Muscle layer of colon (tissue), 2 donors: Measurements from ENCODE around the gene KIAA0825.

Experiments
- H3K27ac ChIP-seq: one replicate; pipeline ENCODE4 v1.7.0; 2013; ENCODE audit warnings: low read depth, mild to moderate bottlenecking, low read length, moderate library complexity
- H3K27me3 ChIP-seq, 2 donors: one replicate each; pipeline ENCODE4 v1.7.0; 2013; ENCODE audit warnings: low read length in 2 of 2, mild to moderate bottlenecking in 2 of 2; ENCODE audit not compliant: insufficient read depth in 2 of 2, control insufficient read depth in 1 of 2
- H3K36me3 ChIP-seq: one replicate; pipeline ENCODE4 v1.7.0; 2013; ENCODE audit warnings: mild to moderate bottlenecking, low read length; ENCODE audit not compliant: insufficient read depth
- H3K4me1 ChIP-seq: one replicate; pipeline ENCODE4 v1.7.0; 2013; ENCODE audit warnings: mild to moderate bottlenecking, low read length; ENCODE audit not compliant: insufficient read depth
- H3K4me3 ChIP-seq, 2 donors: one replicate each; pipeline ENCODE4 v1.7.0; 2013; ENCODE audit warnings: low read length in 2 of 2, low read depth in 1 of 2, mild to moderate bottlenecking in 1 of 2, moderate library complexity in 1 of 2
- H3K9ac ChIP-seq: one replicate; pipeline ENCODE4 v1.7.0; 2013; ENCODE audit warnings: low read length
- H3K9me3 ChIP-seq: one replicate; pipeline ENCODE4 v1.7.0; 2013; ENCODE audit warnings: mild to moderate bottlenecking, low read length
- donor health status: abdominal sarcoma.
- donor health status: Adenocarcinoma of cecum.

KIAA0825 gene

DNA sequence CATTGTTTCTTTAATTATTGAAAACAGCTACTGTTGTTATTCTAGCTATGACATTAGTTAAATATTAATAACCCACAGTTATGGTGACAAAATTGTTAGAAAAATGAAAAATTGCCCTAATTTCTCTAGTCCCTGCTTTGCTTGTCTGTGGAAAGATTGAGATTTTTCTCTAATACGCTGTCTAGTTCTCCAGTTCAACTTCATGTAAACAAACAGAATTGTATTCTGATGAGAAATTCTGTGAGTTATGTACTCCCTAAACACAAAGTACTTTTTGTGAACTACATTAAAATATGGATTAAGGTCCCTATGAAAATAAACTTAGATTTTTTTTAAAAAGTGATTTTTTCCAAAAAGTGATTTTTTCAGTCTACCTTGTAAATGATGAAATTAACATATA, 8.8 kb upstream of the KIAA0825 start:
- Histone ChIP-seq H3K27ac (no peak overlapping the region), H3K27me3 (no peaks in the 10 kb centered on the region), H3K9me3 (no peaks in the 10 kb centered on the region), H3K4me3 (no peak overlapping the region), H3K9ac (no peak overlapping the region), H3K4me1 (no peaks in the 10 kb centered on the region), H3K36me3 (no peaks in the 10 kb centered on the region)

GRCh38 chr5:94623877-94624276, 5.5 kb upstream of the KIAA0825 start:
- H3K36me3 ChIP-seq, result no peaks in the 10 kb centered on the region
- H3K4me3 ChIP-seq, result no peak overlapping the region
- no peaks in the 10 kb centered on the region for H3K27me3 ChIP-seq
- no peaks in the 10 kb centered on the region for H3K9me3 ChIP-seq
- no peak overlapping the region for H3K9ac ChIP-seq
- H3K27ac ChIP-seq, result no peak overlapping the region
- H3K4me1 ChIP-seq, result peaks cover 9% of the 10 kb centered on the region

GRCh38 chr5:94623011-94623410, 4.6 kb upstream of the KIAA0825 start:
- Histone ChIP-seq H3K36me3 (no peaks in the 10 kb centered on the region), H3K4me1 (peaks cover 9% of the 10 kb centered on the region), H3K9me3 (no peaks in the 10 kb centered on the region), H3K9ac (no peak overlapping the region), H3K27me3 (no peaks in the 10 kb centered on the region), H3K4me3 (no peak overlapping the region), H3K27ac (no peak overlapping the region)

DNA sequence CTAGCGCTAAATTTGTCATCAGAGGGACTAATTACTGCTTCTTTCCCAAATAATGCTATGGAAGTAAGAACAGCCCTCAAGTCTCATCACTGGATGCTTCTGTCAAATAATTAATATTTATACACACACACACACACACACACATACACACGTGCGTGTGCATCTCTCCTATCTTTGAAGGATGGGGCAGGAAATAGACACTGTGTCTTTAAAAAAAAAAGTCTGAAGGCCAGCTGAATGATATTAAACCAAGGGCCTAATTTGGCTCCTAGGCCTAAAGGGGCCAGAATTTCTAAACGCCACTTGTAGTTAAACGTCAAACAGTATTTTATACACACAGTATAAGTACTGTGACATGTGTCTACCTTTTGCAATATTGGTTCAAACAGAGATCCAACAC, 3.4 kb upstream of the KIAA0825 start:
- peaks cover 16% of the 10 kb centered on the region for H3K4me1 ChIP-seq
- H3K9ac ChIP-seq, result no peak overlapping the region

DNA sequence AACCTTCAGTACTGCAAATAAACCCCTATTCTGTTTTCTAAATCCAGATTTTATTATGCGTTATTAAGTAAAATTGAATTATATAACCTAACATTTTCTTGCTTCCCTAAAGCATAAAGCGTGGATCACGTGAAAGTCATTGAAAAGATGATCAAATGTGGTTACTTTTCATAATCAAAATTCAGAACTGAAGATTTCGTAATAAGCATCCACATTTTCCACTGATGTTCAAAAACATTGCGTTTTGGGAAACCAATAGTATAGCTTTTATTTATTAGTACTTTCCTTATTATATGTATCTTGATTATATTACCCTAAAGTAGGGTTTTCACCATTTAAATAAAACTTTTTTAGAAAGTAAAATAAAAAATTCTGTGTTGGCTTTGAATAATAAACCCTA, 1.9 kb upstream of the KIAA0825 start:
- Histone ChIP-seq H3K27me3 (no peaks in the 10 kb centered on the region), H3K9me3 (no peaks in the 10 kb centered on the region), H3K9ac (no peak overlapping the region), H3K27ac (no peak overlapping the region), H3K4me3 (no peak overlapping the region), H3K4me1 (peaks cover 16% of the 10 kb centered on the region), H3K36me3 (no peaks in the 10 kb centered on the region)

More for the DNA sequence above, 3.4 kb upstream of the KIAA0825 start:
- Histone ChIP-seq H3K27me3 (no peaks in the 10 kb centered on the region), H3K9me3 (no peaks in the 10 kb centered on the region), H3K4me3 (no peak overlapping the region), H3K36me3 (no peaks in the 10 kb centered on the region), H3K27ac (no peak overlapping the region)

GRCh38 chr5:94618029-94618492, 343 bp downstream of the KIAA0825 start:
- Histone ChIP-seq H3K9ac (peak overlapping the region; percentile 47), H3K9me3 (no peaks in the 10 kb centered on the region), H3K4me1 (peaks cover 16% of the 10 kb centered on the region), H3K4me3 (peak overlapping the region; percentile 38 to 93), H3K27ac (peak overlapping the region; percentile 50), H3K27me3 (no peaks in the 10 kb centered on the region), H3K36me3 (no peaks in the 10 kb centered on the region)

GRCh38 chr5:94615862-94616261, 2.5 kb downstream of the KIAA0825 start:
- no peak overlapping the region for H3K27ac ChIP-seq
- no peak overlapping the region for H3K9ac ChIP-seq
- no peaks in the 10 kb centered on the region for H3K9me3 ChIP-seq
- peaks cover 16% of the 10 kb centered on the region for H3K4me1 ChIP-seq
- H3K27me3 ChIP-seq, result no peaks in the 10 kb centered on the region
- H3K4me3 ChIP-seq, result no peak overlapping the region
- no peaks in the 10 kb centered on the region for H3K36me3 ChIP-seq

GRCh38 chr5:94614156-94614805, 4.1 kb downstream of the KIAA0825 start:
- H3K4me1 ChIP-seq, result peaks cover 10% of the 10 kb centered on the region
- H3K27me3 ChIP-seq, result no peaks in the 10 kb centered on the region
- no peaks in the 10 kb centered on the region for H3K36me3 ChIP-seq
- H3K9me3 ChIP-seq, result no peaks in the 10 kb centered on the region
- no peak overlapping the region for H3K9ac ChIP-seq
- no peak overlapping the region for H3K27ac ChIP-seq
- no peak overlapping the region for H3K4me3 ChIP-seq

DNA sequence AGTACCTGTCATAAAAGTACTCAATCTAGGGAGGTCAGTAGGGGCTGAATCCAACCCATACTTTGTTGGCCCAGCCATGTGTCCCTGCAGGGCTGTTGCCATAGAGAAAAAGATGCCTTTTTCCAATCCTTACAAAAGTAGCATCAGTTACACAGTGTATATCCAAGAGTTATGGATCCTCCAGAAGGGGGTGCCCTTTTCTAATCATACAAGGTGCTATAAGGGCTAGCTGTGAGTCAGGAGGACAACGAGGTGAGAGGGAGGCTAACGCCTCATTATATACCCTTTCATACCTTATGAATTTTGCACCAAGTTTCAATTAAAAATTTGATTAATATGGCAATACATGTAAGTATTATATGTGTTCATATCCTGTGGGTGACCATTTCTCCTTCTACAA, 4.8 kb downstream of the KIAA0825 start:
- H3K27me3 ChIP-seq, result no peaks in the 10 kb centered on the region
- no peaks in the 10 kb centered on the region for H3K9me3 ChIP-seq
- no peak overlapping the region for H3K9ac ChIP-seq
- H3K27ac ChIP-seq, result no peak overlapping the region
- no peak overlapping the region for H3K4me3 ChIP-seq
- no peaks in the 10 kb centered on the region for H3K36me3 ChIP-seq
- H3K4me1 ChIP-seq, result peaks cover 7% of the 10 kb centered on the region

GRCh38 chr5:94595281-94595840, 23.0 kb downstream of the KIAA0825 start:
- Histone ChIP-seq H3K27ac (no peak overlapping the region), H3K4me3 (no peak overlapping the region), H3K4me1 (no peaks in the 10 kb centered on the region), H3K9me3 (no peaks in the 10 kb centered on the region), H3K27me3 (no peaks in the 10 kb centered on the region), H3K9ac (no peak overlapping the region), H3K36me3 (no peaks in the 10 kb centered on the region)

DNA sequence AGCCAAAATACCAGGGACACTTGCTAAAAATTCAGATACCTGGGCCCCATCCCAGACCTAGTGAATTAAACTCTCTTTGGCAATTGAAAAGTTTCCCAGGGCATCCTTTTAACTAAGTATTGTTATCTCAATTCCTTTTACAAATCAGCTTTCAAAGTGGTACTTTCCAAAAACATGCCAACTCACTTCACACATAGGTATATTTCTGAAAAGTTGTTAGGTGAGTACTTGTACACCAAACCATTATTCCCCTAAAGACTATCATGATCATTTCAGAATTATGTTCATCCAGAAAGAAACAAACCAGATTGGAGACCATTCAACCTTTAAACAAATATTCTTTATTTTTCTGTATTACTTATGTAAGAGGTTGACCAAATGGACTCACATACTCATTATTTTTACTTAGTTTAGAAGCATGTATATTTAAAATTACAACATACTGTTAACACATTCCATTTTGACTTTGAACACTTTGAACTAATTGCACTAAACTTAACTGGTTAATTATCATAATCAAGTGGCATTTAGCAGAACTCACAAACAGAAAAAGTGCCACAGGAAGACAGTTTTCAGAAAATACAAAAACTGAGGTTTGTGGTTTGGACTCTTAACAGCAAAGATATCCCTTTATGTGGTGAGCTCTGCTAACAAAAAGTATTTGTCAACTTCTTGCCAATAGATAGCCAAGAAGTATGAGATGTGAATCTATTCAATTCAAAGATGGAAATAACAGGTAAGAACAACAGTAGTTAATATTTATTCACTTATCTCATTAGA, 40.7 kb downstream of the KIAA0825 start:
- H3K4me3 ChIP-seq, result no peak overlapping the region
- no peak overlapping the region for H3K27ac ChIP-seq
- no peaks in the 10 kb centered on the region for H3K36me3 ChIP-seq
- no peaks in the 10 kb centered on the region for H3K4me1 ChIP-seq
- no peak overlapping the region for H3K9ac ChIP-seq
- no peaks in the 10 kb centered on the region for H3K9me3 ChIP-seq
- H3K27me3 ChIP-seq, result no peaks in the 10 kb centered on the region
